ENCODE results near the gene TMEM242.
"Not testable (repeated sequence)": the region's sequence is repeated elsewhere in the genome, so short reads cannot be mapped to it uniquely, and the experiment has no call there.

Gene TMEM242

GRCh38 chr6:157361886-157362285 lies 38.6 kb upstream of the TMEM242 start:
- TF ChIP-seq CTCF (IDR thresholded peaks at IDR 0.05; ENCODE audit: extremely low read depth, insufficient read depth, missing control alignments): no peak
- no peak for DNase-seq (ENCODE audit: low spot score)
- in situ Hi-C loops (cut with MboI; ENCODE audit: low pct_unique_long_range_greater_than_20kb, low sequenced_read_pairs, unreplicated experiment): no loop called here

GRCh38 chr6:157358287-157358686 lies 35.0 kb upstream of the TMEM242 start:
- in situ Hi-C loops (cut with MboI; ENCODE audit: low pct_unique_long_range_greater_than_20kb, low sequenced_read_pairs, unreplicated experiment): no loop called here

GRCh38 chr6:157346373-157346772 lies 23.1 kb upstream of the TMEM242 start:
- no peak for DNase-seq (ENCODE audit: low spot score)
- TF ChIP-seq CTCF (IDR thresholded peaks at IDR 0.05; ENCODE audit: extremely low read depth, insufficient read depth, missing control alignments): no peak
- in situ Hi-C loops (cut with MboI; ENCODE audit: low pct_unique_long_range_greater_than_20kb, low sequenced_read_pairs, unreplicated experiment): no loop called here

More at GRCh38 chr6:157358287-157358686, 35.0 kb upstream of the TMEM242 start:
- TF ChIP-seq CTCF (IDR thresholded peaks at IDR 0.05; ENCODE audit: extremely low read depth, insufficient read depth, missing control alignments): no peak
- no peak for DNase-seq (ENCODE audit: low spot score)

GRCh38 chr6:157343732-157344131 lies 20.4 kb upstream of the TMEM242 start:
- in situ Hi-C loops (cut with MboI; ENCODE audit: low pct_unique_long_range_greater_than_20kb, low sequenced_read_pairs, unreplicated experiment): no loop called here
- no peak for TF ChIP-seq CTCF (IDR thresholded peaks at IDR 0.05; ENCODE audit: extremely low read depth, insufficient read depth, missing control alignments)
- DNase-seq (ENCODE audit: low spot score): no peak

- peak; percentile 40 for TF ChIP-seq CTCF (IDR thresholded peaks at IDR 0.05; ENCODE audit: extremely low read depth, insufficient read depth, missing control alignments)
- in situ Hi-C loops (cut with MboI; ENCODE audit: low pct_unique_long_range_greater_than_20kb, low sequenced_read_pairs, unreplicated experiment): no loop called here
- DNase-seq (ENCODE audit: low spot score): no peak
Measured at GRCh38 chr6:157339432-157339831, 16.1 kb upstream of the TMEM242 start.

- in situ Hi-C loops (cut with MboI; ENCODE audit: low pct_unique_long_range_greater_than_20kb, low sequenced_read_pairs, unreplicated experiment): no loop called here
- no peak for DNase-seq (ENCODE audit: low spot score)
Measured at GRCh38 chr6:157337751-157338150, 14.4 kb upstream of the TMEM242 start.

GRCh38 chr6:157337276-157337675 lies 14.0 kb upstream of the TMEM242 start:
- in situ Hi-C loops (cut with MboI; ENCODE audit: low pct_unique_long_range_greater_than_20kb, low sequenced_read_pairs, unreplicated experiment); DNase-seq (ENCODE audit: low spot score): not testable (repeated sequence)

More at GRCh38 chr6:157337751-157338150, 14.4 kb upstream of the TMEM242 start:
- no peak for TF ChIP-seq CTCF (IDR thresholded peaks at IDR 0.05; ENCODE audit: extremely low read depth, insufficient read depth, missing control alignments)

Data from GM13977 (cell line).